GM12873 (cell line): Measurements from ENCODE around the gene VEPH1.

Experiments used
- CTCF ChIP-seq: IDR thresholded peaks from 2 replicates; pipeline ENCODE4 v1.5.1; 2012; ENCODE audit warnings: low read depth, mild to moderate bottlenecking, moderate library complexity, low read length, control low read depth; ENCODE audit not compliant: insufficient read depth; ENCODE audit errors: missing control alignments

Gene VEPH1

GRCh38 chr3:157412323-157412855 lies 90.8 kb downstream of the VEPH1 start:
- TF ChIP-seq CTCF, result no peak

GRCh38 chr3:157410945-157411344 lies 92.3 kb downstream of the VEPH1 start:
- no peak for TF ChIP-seq CTCF

GRCh38 chr3:157409516-157409915 lies 93.7 kb downstream of the VEPH1 start:
- TF ChIP-seq CTCF, result no peak

GRCh38 chr3:157408499-157409149 lies 94.6 kb downstream of the VEPH1 start:
- no peak for TF ChIP-seq CTCF

- no peak for TF ChIP-seq CTCF
Measured at GRCh38 chr3:157407769-157408168, 95.4 kb downstream of the VEPH1 start.

- TF ChIP-seq CTCF, result no peak
Measured at GRCh38 chr3:157406394-157406793, 96.8 kb downstream of the VEPH1 start.

GRCh38 chr3:157405457-157405856 lies 97.8 kb downstream of the VEPH1 start:
- TF ChIP-seq CTCF, result no peak

GRCh38 chr3:157404381-157404780 lies 98.8 kb downstream of the VEPH1 start:
- no peak for TF ChIP-seq CTCF
